ENCODE measurements around the gene YES1. TPM values are rescaled to one million over a fixed set of nuclear protein-coding genes. Genes with fewer than 3 reads are reported as not detected.

Gene YES1
- total RNA-seq, 6 donors from 2014 or later, result 24.1 to 118 (median 55.0) TPM

GRCh38 chr18:832085-832681 lies 20.1 kb upstream of the YES1 start:
- Histone ChIP-seq H3K4me1 (peaks cover 0 to 18% (median 12%) of the 10 kb centered on the region in 4 donors), H3K36me3 (no peaks in the 10 kb centered on the region), H3K27me3 (no peaks in the 10 kb centered on the region), H3K27ac (no peak overlapping the region), H3K9me3 (no peaks in the 10 kb centered on the region), H3K4me3 (no peak overlapping the region)
- TF ChIP-seq POLR2AphosphoS5 (IDR thresholded peaks at IDR 0.05), result no peak
- TF ChIP-seq CTCF (IDR thresholded peaks at IDR 0.05), result peak in 1 of 6 experiments; percentile 15
- peak in 1 of 2 donors; percentile 26 for ATAC-seq (ENCODE audit: low FRiP score in 2 of 2)
- DNase-seq, result peak in 1 of 2 donors; percentile 52
- 43 to 52% methylated on average over 11 to 16 of the region's 16 CpGs for WGBS, 2 donors

GRCh38 chr18:830315-830901 lies 18.4 kb upstream of the YES1 start:
- Histone ChIP-seq H3K9me3 (no peaks in the 10 kb centered on the region), H3K4me3 (no peak overlapping the region), H3K36me3 (no peaks in the 10 kb centered on the region), H3K27ac (peak overlapping the region; percentile 53 to 78 (median 58)), H3K4me1 (peaks cover 0 to 18% (median 12%) of the 10 kb centered on the region in 4 donors), H3K27me3 (no peaks in the 10 kb centered on the region)
- 12 to 17% methylated on average over 5 of the region's 5 CpGs for WGBS, 2 donors
- TF ChIP-seq EP300 (IDR thresholded peaks at IDR 0.05), result peak in 3 of 4 donors; percentile 36 to 72 (median 68)
- TF ChIP-seq POLR2AphosphoS5 (IDR thresholded peaks at IDR 0.05), result peak; percentile 61 to 63
- TF ChIP-seq CTCF (IDR thresholded peaks at IDR 0.05), result no peak
- ATAC-seq (ENCODE audit: low FRiP score in 2 of 2) (peak; percentile 55 to 77), DNase-seq (peak in 1 of 2 donors; percentile 30)

GRCh38 chr18:829432-829831 lies 17.4 kb upstream of the YES1 start:
- peaks cover 0 to 18% (median 12%) of the 10 kb centered on the region in 4 donors for H3K4me1 ChIP-seq
- TF ChIP-seq POLR2AphosphoS5 (IDR thresholded peaks at IDR 0.05), result no peak
- no peak for TF ChIP-seq EP300 (IDR thresholded peaks at IDR 0.05)
- TF ChIP-seq POLR2A (IDR thresholded peaks at IDR 0.05), result no peak
- TF ChIP-seq CTCF (IDR thresholded peaks at IDR 0.05), result no peak
- peak overlapping the region; percentile 53 to 78 (median 58) for H3K27ac ChIP-seq
- no peak overlapping the region for H3K4me3 ChIP-seq
- DNase-seq, result no peak
- H3K27me3 ChIP-seq, result no peaks in the 10 kb centered on the region
- ATAC-seq (ENCODE audit: low FRiP score in 2 of 2), result no peak
- 92 to 94% methylated on average over 6 of the region's 6 CpGs for WGBS, 2 donors
- H3K36me3 ChIP-seq, result no peaks in the 10 kb centered on the region
- no peaks in the 10 kb centered on the region for H3K9me3 ChIP-seq

- ATAC-seq (ENCODE audit: low FRiP score in 2 of 2) (no peak), DNase-seq (no peak)
- Histone ChIP-seq H3K9me3 (no peaks in the 10 kb centered on the region), H3K4me3 (no peak overlapping the region), H3K4me1 (peaks cover 0 to 18% (median 11%) of the 10 kb centered on the region in 4 donors), H3K27ac (no peak overlapping the region), H3K27me3 (no peaks in the 10 kb centered on the region), H3K36me3 (no peaks in the 10 kb centered on the region)
- no peak for TF ChIP-seq POLR2AphosphoS5 (IDR thresholded peaks at IDR 0.05)
- no peak for TF ChIP-seq POLR2A (IDR thresholded peaks at IDR 0.05)
- no peak for TF ChIP-seq EP300 (IDR thresholded peaks at IDR 0.05)
- TF ChIP-seq CTCF (IDR thresholded peaks at IDR 0.05), result no peak
- 78 to 83% methylated on average over 4 to 6 of the region's 6 CpGs for WGBS, 2 donors
Observed at GRCh38 chr18:827093-827677, 15.1 kb upstream of the YES1 start.
